CD8-positive, alpha-beta memory T cell (primary cell): Measurements from ENCODE around the gene HCN2. TPM values are rescaled to one million over a fixed set of nuclear protein-coding genes. Genes with fewer than 3 reads are reported as not detected.
"Not testable (repeated sequence)": the region's sequence is repeated elsewhere in the genome, so short reads cannot be mapped to it uniquely, and the experiment has no call there.

ENCODE experiments used
- CTCF ChIA-PET: fragments of 350-600 bp; sonication (Branson Sonifier 250); formaldehyde crosslinking; loops from one replicate; lab custom pipeline; 2021; ENCODE audit warnings: antibody characterized with exemption; lab: Charles Lee
- POLR2A ChIA-PET: fragments of 350-600 bp; sonication (Branson Sonifier 250); formaldehyde crosslinking; loops from one replicate; lab custom pipeline; 2021; ENCODE audit warnings: antibody characterized with exemption; lab: Charles Lee
- DNase-seq, 5 donors: peaks; one replicate each; pipeline versions ENCODE4 v3.0.0 to v3.0.0-alpha.2; 2020 to 2022; ENCODE audit warnings: mixed read lengths in 1 of 5
- H3K27ac ChIP-seq: one replicate; pipeline ENCODE4 v1.7.0; 2013; ENCODE audit warnings: low read depth, mild to moderate bottlenecking, low read length, moderate library complexity
- H3K27me3 ChIP-seq: 2 replicates; pipeline ENCODE4 v1.7.0; 2013; ENCODE audit warnings: low read length, mild to moderate bottlenecking; ENCODE audit not compliant: insufficient read depth, poor library complexity, severe bottlenecking
- H3K36me3 ChIP-seq: 2 replicates; pipeline ENCODE4 v1.7.0; 2013; ENCODE audit warnings: mild to moderate bottlenecking, low read length, moderate library complexity; ENCODE audit not compliant: insufficient read depth
- H3K4me1 ChIP-seq: 2 replicates; pipeline ENCODE4 v1.7.0; 2013; ENCODE audit warnings: mild to moderate bottlenecking, low read length, moderate library complexity; ENCODE audit not compliant: insufficient read depth
- H3K4me3 ChIP-seq: 2 replicates; pipeline ENCODE4 v1.7.0; 2013; ENCODE audit warnings: mild to moderate bottlenecking, low read length
- H3K9me3 ChIP-seq: 2 replicates; pipeline ENCODE4 v1.7.0; 2013; ENCODE audit warnings: mild to moderate bottlenecking, low read length
- H3K27ac Mint-ChIP-seq, 8 donors: one replicate each; pipeline ENCODE4 v1.8.0; 2020 to 2021; ENCODE audit warnings: mixed read lengths in 8 of 8, mild to moderate bottlenecking in 6 of 8, inconsistent platforms in 3 of 8, moderate library complexity in 3 of 8
- H3K27me3 Mint-ChIP-seq, 2 donors: one replicate each; pipeline ENCODE4 v1.8.0; 2020 to 2021; ENCODE audit warnings: mixed read lengths in 2 of 2, mild to moderate bottlenecking in 1 of 2, moderate library complexity in 1 of 2
- H3K36me3 Mint-ChIP-seq, 3 donors: one replicate each; pipeline ENCODE4 v1.8.0; 2020 to 2021; ENCODE audit warnings: mixed read lengths in 3 of 3, inconsistent platforms in 1 of 3, mild to moderate bottlenecking in 1 of 3
- H3K4me1 Mint-ChIP-seq, 3 donors: one replicate each; pipeline ENCODE4 v1.8.0; 2020 to 2021; ENCODE audit warnings: mixed read lengths in 3 of 3, inconsistent platforms in 1 of 3, mild to moderate bottlenecking in 1 of 3
- H3K4me3 Mint-ChIP-seq, 7 donors: one replicate each; pipeline ENCODE4 v1.8.0; 2020 to 2021; ENCODE audit warnings: mixed read lengths in 7 of 7, mild to moderate bottlenecking in 6 of 7, moderate library complexity in 4 of 7, inconsistent platforms in 2 of 7
- H3K9me3 Mint-ChIP-seq, 5 donors: one replicate each; pipeline ENCODE4 v1.8.0; 2020 to 2022; ENCODE audit warnings: mixed read lengths in 5 of 5, mild to moderate bottlenecking in 3 of 5, moderate library complexity in 2 of 5, inconsistent platforms in 1 of 5
- polyA plus RNA-seq: library from polyadenylated mRNA; unstranded; fragments of 300-500 nt; fragmentation: Illumina TruSeq; gene quantifications from one replicate; pipeline ENCODE4 v1.2.3, GENCODE V29; 2021
- total RNA-seq, 2 experiments: library from RNA; stranded (reverse); gene quantifications; one replicate each; pipeline ENCODE4 v1.2.3, GENCODE V29; 2021

HCN2 gene
- total and polyA plus RNA-seq, 3 experiments from 2014 or later, result 0.42 to 0.48 TPM; not detected in 1

GRCh38 chr19:605061-605971 is 15.6 kb downstream of the HCN2 start:
- H3K9me3 Mint-ChIP-seq, H3K4me3 ChIP-seq, H3K27ac Mint-ChIP-seq, H3K27me3 Mint-ChIP-seq, H3K9me3 ChIP-seq, H3K4me1 ChIP-seq, DNase-seq, H3K36me3 ChIP-seq, H3K36me3 Mint-ChIP-seq, H3K4me1 Mint-ChIP-seq, H3K27me3 ChIP-seq, POLR2A ChIA-PET, H3K27ac ChIP-seq: not testable (repeated sequence)
- H3K4me3 Mint-ChIP-seq, result peak overlapping the region in 3 of 7 donors; percentile 16 to 62 (median 58)
- CTCF ChIA-PET, result interaction anchor here (1.1 kb wide), 1 partner anchor 20 kb away, joined by 4 read pairs; no protein-coding TSS in a partner anchor

DNA sequence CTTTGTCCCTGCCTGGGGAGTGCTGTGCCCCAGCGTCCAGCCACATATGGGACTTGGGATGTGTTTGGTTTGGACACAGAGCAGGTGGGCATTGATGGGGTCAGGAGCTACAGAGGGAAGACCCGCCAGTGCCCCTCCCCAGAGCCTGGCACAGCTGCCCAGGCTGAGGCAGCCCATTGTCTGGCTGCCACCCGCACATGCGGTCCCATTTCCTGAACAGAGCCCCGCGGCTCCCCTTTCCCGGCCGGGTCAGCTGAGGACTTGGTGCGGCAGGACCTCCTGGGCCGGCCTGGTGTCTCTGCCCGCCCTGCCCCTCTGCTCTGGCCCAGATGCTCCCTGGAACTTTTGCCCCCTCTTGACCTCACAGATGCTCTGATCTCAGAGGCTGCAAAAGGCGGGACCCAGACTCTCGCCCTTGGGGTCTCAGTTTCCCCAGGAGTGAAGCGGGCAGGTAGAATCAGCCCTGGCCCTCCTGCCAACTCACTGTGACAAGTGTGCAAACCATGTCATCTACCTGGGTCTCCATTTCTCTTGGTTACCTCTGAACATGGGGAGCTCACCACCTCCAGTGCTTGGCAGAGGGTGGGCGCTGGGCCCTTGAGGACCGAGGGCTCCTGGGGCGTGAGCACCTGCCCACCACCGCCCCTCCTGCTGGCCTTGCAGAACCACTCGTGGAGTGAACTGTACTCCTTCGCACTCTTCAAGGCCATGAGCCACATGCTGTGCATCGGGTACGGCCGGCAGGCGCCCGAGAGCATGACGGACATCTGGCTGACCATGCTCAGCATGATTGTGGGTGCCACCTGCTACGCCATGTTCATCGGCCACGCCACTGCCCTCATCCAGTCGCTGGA is 17.8 kb downstream of the HCN2 start:
- Mint-ChIP-seq H3K27ac (peak overlapping the region in 1 of 8 donors; percentile 91), H3K27me3 (no peaks in the 10 kb centered on the region), H3K4me1 (peaks cover 10 to 21% (median 20%) of the 10 kb centered on the region in 3 donors), H3K36me3 (peaks cover 0 to 1% (median 0%) of the 10 kb centered on the region in 3 donors), H3K9me3 (peaks cover 0 to under 1% (median 0%) of the 10 kb centered on the region in 5 donors), H3K4me3 (no peak overlapping the region)
- Histone ChIP-seq H3K27ac (no peak overlapping the region), H3K27me3 (no peaks in the 10 kb centered on the region), H3K9me3 (no peaks in the 10 kb centered on the region), H3K4me3 (no peak overlapping the region), H3K4me1 (peaks cover 18% of the 10 kb centered on the region), H3K36me3 (no peaks in the 10 kb centered on the region)
- CTCF ChIA-PET, result interaction anchor here (1.4 kb wide), 1 partner anchor 96 kb away, joined by 3 read pairs; no protein-coding TSS in a partner anchor
- DNase-seq, result no peak
- POLR2A ChIA-PET, result no interaction called here

- DNase-seq, result no peak
- no peak overlapping the region for H3K4me3 ChIP-seq
- Mint-ChIP-seq H3K4me3 (peak overlapping the region in 3 of 7 donors; percentile 32 to 67 (median 45)), H3K27ac (peak overlapping the region in 2 of 8 donors; percentile 15 to 57), H3K4me1 (peaks cover 10 to 21% (median 20%) of the 10 kb centered on the region in 3 donors), H3K36me3 (peaks cover 0 to 1% (median 0%) of the 10 kb centered on the region in 3 donors), H3K9me3 (no peaks in the 10 kb centered on the region), H3K27me3 (no peaks in the 10 kb centered on the region)
- H3K4me1 ChIP-seq, result peaks cover 18% of the 10 kb centered on the region
- H3K36me3 ChIP-seq, result no peaks in the 10 kb centered on the region
- H3K27ac ChIP-seq, result no peak overlapping the region
- POLR2A ChIA-PET, result no interaction called here
- H3K27me3 ChIP-seq, result no peaks in the 10 kb centered on the region
- H3K9me3 ChIP-seq, result no peaks in the 10 kb centered on the region
- CTCF ChIA-PET, result interaction anchor here (0.7 to 1.4 kb wide), 2 partner anchors 21 to 97 kb away, joined by 3 read pairs; no protein-coding TSS in a partner anchor
These were observed 18.7 kb downstream of the HCN2 start for GRCh38 chr19:608155-609003.

GRCh38 chr19:609004-609346 is 19.3 kb downstream of the HCN2 start:
- H3K27ac ChIP-seq, result no peak overlapping the region
- H3K4me3 Mint-ChIP-seq, result no peak overlapping the region
- H3K4me1 Mint-ChIP-seq, result peaks cover 10 to 21% (median 20%) of the 10 kb centered on the region in 3 donors
- no peaks in the 10 kb centered on the region for H3K9me3 Mint-ChIP-seq
- H3K4me1 ChIP-seq, result peaks cover 18% of the 10 kb centered on the region
- POLR2A ChIA-PET, result no interaction called here
- H3K36me3 ChIP-seq, result no peaks in the 10 kb centered on the region
- no peak overlapping the region for H3K4me3 ChIP-seq
- peaks cover 0 to 1% (median 0%) of the 10 kb centered on the region in 3 donors for H3K36me3 Mint-ChIP-seq
- no peaks in the 10 kb centered on the region for H3K9me3 ChIP-seq
- CTCF ChIA-PET, result interaction anchor here (0.7 kb wide), 1 partner anchor 22 kb away, joined by 3 read pairs; no protein-coding TSS in a partner anchor
- DNase-seq, result no peak
- no peaks in the 10 kb centered on the region for H3K27me3 ChIP-seq
- no peak overlapping the region for H3K27ac Mint-ChIP-seq
- H3K27me3 Mint-ChIP-seq, result no peaks in the 10 kb centered on the region

GRCh38 chr19:610071-610800 is 20.6 kb downstream of the HCN2 start:
- H3K4me3 Mint-ChIP-seq, result peak overlapping the region; percentile 87 to 95 (median 90)
- H3K4me1 Mint-ChIP-seq, result peaks cover 10 to 21% (median 20%) of the 10 kb centered on the region in 3 donors
- peak overlapping the region; percentile 22 to 97 (median 85) for H3K27ac Mint-ChIP-seq

GRCh38 chr19:610801-611480 is 21.3 kb downstream of the HCN2 start:
- Histone ChIP-seq H3K27me3 (no peaks in the 10 kb centered on the region), H3K4me3 (peak overlapping the region; percentile 83), H3K36me3 (no peaks in the 10 kb centered on the region), H3K4me1 (peaks cover 18% of the 10 kb centered on the region), H3K27ac (peak overlapping the region; percentile 73), H3K9me3 (no peaks in the 10 kb centered on the region)
- ChIA-PET CTCF (interaction anchor here (0.7 kb wide), 1 partner anchor 16 kb away, joined by 4 read pairs; no protein-coding TSS in a partner anchor), POLR2A (no interaction called here)
- Mint-ChIP-seq H3K27me3 (no peaks in the 10 kb centered on the region), H3K36me3 (peaks cover 0 to 6% (median 2%) of the 10 kb centered on the region in 3 donors), H3K4me1 (peaks cover 13 to 26% (median 23%) of the 10 kb centered on the region in 3 donors), H3K9me3 (no peaks in the 10 kb centered on the region), H3K27ac (peak overlapping the region; percentile 71 to 98 (median 93)), H3K4me3 (peak overlapping the region; percentile 76 to 95 (median 90))
- peak; percentile 46 to 75 (median 56) for DNase-seq

More at GRCh38 chr19:610071-610800, 20.6 kb downstream of the HCN2 start:
- Histone ChIP-seq H3K9me3 (no peaks in the 10 kb centered on the region), H3K27ac (peak overlapping the region; percentile 73), H3K4me3 (peak overlapping the region; percentile 83), H3K4me1 (peaks cover 18% of the 10 kb centered on the region), H3K27me3 (no peaks in the 10 kb centered on the region), H3K36me3 (no peaks in the 10 kb centered on the region)
- ChIA-PET CTCF (interaction anchor here (0.7 kb wide), 1 partner anchor 17 kb away, joined by 4 read pairs; no protein-coding TSS in a partner anchor), POLR2A (interaction anchor here (0.6 kb wide), 1 partner anchor 22 kb away, joined by 3 read pairs; no protein-coding TSS in a partner anchor)
- Mint-ChIP-seq H3K36me3 (peaks cover 0 to 4% (median 0%) of the 10 kb centered on the region in 3 donors), H3K27me3 (no peaks in the 10 kb centered on the region), H3K9me3 (no peaks in the 10 kb centered on the region)
- peak in 4 of 5 donors; percentile 20 to 53 (median 26) for DNase-seq
